NOMO-1 (cell line): ENCODE measurements around the gene ZNF750.
"Not testable (repeated sequence)": the region's sequence is repeated elsewhere in the genome, so short reads cannot be mapped to it uniquely, and the experiment has no call there.

Source experiments
- DNase-seq, 2 experiments: peaks; one replicate each; lab custom pipeline; 2025; ENCODE audit not compliant: unreplicated experiment in 2 of 2; lab: John Stamatoyannopoulos, UW

Gene ZNF750

DNA sequence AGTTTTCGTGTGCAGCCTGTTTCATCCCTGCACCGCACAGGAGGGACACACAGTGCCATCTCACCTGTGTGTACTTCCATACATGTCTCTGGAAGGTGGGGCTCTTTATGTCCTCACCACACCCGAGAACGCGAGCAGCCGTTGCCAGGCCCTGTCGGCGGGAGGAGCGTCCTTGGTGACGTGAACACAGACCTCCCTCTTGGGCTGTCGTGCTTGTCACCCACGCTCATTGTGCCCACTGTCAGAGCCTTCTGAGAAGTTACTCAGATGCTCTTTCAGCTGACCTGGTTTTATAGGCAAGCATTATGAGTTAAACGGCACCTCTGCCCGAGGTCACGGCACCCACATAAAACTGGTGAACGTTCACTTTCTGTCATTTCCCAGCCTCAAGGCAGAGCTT lies 40.2 kb downstream of the ZNF750 start:
- DNase-seq: no peak

DNA sequence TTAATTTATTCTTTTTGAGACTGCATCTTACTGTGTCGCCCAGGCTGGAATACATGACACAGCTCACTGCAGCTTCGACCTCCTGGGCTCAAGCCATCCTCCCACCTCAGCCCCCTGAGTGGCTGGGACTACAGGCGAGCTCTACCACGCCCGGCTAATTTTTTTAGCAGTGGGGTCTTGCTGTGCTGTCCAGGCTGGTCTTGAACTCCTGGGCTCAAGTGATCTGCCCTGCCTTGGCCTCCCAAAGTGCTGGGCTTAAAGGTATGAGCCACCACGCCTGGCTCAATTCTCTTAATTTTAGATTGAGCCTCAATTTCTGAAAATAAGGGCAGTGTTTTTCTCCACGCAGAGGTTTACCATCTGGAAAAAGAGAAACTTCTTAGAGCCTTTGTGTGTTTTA lies 41.1 kb downstream of the ZNF750 start:
- DNase-seq: no peak

GRCh38 chr17:82797061-82797460 lies 42.8 kb downstream of the ZNF750 start:
- no peak for DNase-seq

DNA sequence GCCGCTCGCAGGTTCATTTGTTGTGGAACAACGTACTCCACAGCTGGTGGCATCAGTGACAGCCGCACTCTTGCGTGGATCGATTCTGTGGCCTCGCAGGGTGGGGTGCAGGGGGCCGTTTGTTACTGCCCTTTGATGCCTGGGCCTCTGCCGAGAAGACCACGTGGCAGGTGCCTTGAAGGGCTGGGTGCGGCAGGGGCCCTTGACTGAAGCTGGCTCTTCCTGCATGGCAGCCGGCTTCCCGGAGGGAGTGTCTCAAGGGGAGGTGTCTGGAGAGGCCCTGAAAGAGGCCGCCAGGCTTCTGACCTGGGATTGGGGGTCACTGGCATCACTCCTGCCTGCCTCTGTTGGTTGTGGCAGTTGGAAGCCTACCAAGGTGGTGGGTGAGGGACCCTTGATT lies 44.2 kb downstream of the ZNF750 start:
- no peak for DNase-seq

DNA sequence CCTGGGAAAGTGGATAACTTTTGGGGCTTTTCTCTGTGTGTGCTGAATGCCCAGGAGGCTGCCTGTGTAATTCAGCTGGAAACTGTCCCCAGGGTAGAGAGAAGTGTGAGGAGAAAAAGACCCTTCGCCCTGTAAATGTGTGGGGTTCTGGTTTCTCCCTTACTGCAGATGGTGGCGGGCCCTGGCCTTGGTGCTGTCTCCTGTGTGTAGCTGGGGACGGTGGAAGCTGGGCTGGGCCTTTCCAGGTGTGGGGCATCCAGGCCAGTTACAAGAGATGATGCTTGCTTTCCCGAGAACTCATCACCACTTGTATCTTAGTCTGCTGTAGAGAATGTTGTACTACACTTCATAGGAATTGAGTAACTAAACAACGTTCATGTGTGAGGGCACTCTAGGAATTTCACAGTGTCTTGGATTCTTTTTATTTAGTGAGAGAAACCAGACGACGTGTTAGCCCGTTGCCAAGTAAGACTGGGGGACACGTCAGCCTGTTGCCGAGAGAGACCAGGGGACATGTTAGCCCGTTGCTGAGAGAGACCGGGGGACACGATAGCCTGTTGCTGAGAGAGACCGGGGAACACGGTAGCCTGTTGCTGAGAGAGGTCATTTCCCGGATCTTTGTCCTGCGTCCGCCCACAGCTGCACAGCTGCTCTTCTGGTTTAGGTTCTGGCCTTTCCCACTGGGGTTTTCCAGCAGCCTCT lies 44.9 kb downstream of the ZNF750 start:
- no peak for DNase-seq

- DNase-seq: no peak
Observed at GRCh38 chr17:82793974-82794630, 45.7 kb downstream of the ZNF750 start.

DNA sequence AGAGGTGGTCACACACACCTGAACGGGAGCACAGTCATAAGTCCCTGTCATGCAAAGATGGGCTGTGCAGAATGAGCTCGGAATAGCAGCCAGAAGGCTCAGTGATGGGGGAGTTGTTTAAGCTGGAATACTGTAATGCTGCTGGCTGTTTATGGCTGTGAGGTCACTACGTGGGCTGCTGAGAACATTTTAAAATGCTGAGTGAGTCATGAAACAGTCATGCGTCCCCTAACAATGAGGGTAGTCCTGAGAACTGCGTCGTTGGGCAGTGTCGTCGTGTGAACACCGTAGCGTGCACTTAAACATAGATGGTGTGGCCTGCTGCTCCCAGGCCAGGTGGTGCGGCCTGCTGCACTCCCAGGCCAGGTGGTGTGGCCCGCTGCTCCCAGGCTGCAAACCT lies 48.3 kb downstream of the ZNF750 start:
- no peak for DNase-seq

DNA sequence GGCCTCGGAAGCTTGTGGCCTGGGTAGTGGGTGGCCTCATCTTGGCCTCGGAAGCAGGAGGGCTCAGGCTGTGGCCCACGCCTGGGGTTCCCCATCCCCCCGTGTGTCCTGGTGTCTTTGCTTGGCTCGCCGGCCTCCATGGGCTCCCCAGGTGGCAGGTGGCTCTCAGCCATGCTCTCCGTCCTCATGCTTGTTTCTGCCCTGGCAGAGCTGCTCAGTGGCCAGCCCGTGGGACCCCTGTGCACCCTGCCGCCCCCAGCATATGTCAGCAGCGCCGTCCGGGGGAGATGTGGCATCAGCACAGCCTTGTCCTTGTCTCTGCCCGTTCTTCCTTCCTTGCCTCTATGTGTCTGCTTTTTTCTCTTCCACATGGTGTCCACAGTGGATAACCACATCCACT lies 49.4 kb downstream of the ZNF750 start:
- DNase-seq: no peak

DNA sequence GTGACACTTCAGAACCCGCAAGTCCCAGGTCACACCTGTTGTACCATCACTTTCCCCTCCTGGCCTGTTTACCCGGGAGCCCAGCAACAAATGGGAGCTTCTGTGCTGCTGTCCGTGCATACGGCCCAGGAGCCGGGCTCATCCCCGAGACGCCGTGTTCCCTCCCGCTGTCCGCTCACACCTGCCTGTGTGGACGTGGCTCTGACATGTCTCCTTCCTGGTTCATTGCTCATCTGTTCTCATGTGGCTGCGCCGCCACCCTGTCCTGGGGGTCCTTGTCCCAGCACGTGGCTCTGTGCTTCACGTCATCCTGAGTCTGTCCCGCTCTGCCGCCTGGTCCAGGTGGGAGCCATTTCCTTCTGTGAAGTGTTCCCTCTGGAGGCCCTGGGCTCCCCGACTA lies 50.0 kb downstream of the ZNF750 start:
- DNase-seq: no peak

GRCh38 chr17:82789051-82789592 lies 50.7 kb downstream of the ZNF750 start:
- DNase-seq: no peak

DNA sequence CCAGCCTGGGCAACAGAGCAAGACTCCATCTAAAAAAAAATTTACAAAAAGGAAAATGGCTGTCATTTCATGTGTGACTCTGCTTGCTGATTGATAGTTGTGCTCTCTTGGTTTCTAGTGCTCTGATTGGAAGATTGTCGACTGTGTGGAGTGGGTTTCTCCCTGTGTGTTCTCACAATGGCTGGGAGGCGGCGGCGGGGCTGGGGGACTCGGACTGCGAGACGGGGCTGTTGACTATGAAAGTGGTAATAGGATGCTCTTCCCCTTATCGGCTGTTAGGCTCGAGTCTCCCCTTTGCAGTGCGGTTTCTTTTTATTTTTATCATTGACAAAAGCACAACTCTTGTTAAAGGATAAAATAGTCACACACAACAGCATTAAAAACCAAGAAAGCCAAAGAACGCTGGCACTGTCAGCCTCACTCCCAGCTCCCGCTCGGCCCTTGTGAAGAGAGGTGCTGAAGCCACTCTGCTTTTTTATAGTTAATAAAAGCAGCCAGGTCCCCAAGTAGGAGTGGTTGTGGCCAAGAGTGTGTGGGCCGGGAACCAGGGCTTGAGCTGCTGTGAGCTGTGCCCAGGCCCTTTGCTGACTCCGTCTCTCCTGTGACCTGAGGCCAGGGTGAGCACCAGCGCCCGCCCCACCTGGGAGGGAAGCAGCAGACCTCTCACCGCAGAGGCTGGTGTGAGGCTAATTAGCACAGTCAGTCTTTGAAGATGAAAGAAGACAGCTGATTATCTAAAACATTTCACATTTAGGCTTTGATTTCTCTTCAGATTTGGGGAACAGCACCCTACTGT lies 51.4 kb downstream of the ZNF750 start:
- DNase-seq: no peak

DNA sequence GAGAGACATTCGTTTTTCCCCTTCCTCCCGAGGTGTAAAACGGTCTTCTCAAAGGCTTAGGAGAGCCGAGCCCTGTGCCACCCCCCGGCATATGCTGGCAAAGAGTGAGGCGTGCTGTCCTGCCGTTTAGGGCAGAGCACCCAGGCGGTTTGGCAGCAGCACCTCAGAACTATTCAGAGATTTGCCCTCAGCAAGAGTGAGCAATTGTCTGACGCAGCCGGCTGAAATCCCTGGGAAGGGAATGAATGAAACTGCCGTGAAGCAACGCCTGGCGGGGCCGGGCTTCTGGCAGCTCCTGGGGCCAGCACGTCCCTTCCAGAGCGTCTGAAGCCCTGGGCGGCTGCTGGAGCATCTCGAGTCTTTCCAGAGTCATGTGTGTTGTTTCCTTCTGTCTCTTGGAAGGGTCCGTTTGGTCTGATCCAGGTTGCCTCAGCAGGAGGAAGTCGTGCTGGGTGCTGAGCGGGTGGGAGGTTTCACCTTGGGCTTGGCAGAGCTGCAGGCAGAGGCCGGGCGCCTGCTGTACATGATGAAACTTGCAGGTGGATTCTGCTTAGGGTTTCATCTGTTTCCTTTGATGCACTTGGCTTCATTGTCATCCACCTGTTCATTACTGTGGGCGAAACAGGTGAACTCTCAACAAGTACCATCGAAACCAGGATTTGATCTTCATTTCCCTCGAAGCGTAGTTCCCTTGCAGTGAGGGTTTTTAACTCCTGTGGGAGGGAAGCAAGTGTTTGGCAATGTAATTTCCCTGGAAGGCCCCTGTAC lies 52.6 kb downstream of the ZNF750 start:
- DNase-seq: no peak

GRCh38 chr17:82786427-82786826 lies 53.4 kb downstream of the ZNF750 start:
- DNase-seq: no peak

DNA sequence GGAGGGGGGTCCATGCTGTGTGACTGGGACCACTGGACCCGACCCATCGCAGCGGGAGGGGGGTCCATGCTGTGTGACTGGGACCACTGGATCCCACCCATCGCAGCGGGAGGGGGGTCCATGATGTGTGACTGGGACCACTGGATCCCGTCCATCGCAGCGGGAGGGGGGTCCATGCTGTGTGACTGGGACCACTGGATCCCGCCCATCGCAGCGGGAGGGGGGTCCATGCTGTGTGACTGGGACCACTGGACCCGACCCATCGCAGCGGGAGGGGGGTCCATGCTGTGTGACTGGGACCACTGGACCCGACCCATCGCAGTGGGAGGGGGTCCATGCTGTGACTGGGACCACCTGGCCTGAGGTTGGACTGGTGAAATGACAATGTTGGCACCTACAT lies 54.2 kb downstream of the ZNF750 start:
- DNase-seq: not testable (repeated sequence)

- DNase-seq: no peak
Observed at GRCh38 chr17:82783498-82783897, 56.3 kb downstream of the ZNF750 start.

DNA sequence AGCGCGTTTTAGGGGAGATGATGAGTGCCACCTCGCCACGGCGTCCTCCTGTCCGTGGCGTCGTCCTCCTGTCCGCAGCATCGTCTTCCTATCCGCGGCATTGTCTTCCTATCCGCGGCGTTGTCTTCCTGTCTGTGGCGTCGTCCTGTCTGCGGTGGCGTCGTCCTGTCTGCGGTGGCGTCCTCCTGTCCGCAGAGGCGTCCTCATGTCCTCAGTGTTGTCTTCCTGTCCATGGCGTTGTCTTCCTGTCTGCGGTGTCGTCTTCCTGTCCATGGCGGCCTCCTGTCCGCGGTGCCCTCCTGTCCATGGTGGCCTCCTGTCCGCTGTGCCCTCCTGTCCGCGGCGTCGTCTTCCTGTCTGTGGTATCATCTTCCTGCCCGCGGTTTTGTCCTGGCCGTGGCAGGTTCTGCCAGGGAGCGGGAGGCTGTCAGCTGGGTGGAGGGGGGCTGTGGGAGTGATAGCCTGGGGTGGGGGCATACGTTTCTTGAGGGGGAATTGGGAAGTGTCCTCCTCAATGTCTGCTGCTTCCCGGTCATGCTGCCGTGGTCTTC lies 57.1 kb downstream of the ZNF750 start:
- DNase-seq: no peak

- DNase-seq: peak; percentile 56 to 86
Observed at GRCh38 chr17:82781894-82782274, 57.9 kb downstream of the ZNF750 start.

- DNase-seq: no peak
Observed at GRCh38 chr17:82780971-82781893, 58.6 kb downstream of the ZNF750 start.

GRCh38 chr17:82780195-82780594 lies 59.6 kb downstream of the ZNF750 start:
- DNase-seq: no peak
